ENCODE data around the gene CRMP1. TPM values are rescaled to one million over a fixed set of nuclear protein-coding genes. Genes with fewer than 3 reads are reported as not detected.

Gene CRMP1
- total and polyA plus RNA-seq, 8 donors, result 1.2 to 21.4 (median 2.1) TPM; not detected in 1

DNA sequence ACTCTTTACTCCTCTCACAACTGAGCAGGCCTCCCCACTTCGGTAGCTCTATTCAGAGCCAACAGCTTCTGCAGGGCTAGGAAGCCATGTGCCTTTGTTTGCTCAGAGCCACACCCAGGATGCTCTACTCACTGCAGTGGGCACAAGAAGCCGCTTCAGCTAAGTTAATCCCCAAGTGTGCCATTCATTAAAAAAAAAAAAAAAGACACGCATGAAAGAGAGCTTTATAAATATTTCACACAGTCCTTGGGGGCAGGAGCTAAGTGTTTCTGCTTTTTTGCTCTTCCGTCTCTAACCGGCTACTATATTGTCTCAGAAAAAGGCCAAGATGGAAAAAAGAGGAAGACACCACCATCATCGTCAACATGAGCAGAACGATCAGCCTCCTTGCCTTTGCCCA, 8.1 kb downstream of the CRMP1 start:
- Histone ChIP-seq H3K36me3 (no peaks in the 10 kb centered on the region), H3K27ac (no peak overlapping the region), H3K9me3 (no peaks in the 10 kb centered on the region), H3K27me3 (peaks cover 21 to 88% (median 33%) of the 10 kb centered on the region in 3 donors), H3K4me1 (peaks cover 13 to 22% (median 18%) of the 10 kb centered on the region in 4 donors), H3K4me3 (no peak overlapping the region)
- intact Hi-C loops (cut with DNase I; ENCODE audit: low total_unique reads), result no loop called here
- WGBS, 5 donors, result 65 to 74% (median 70%) methylated on average over 7 of the region's 7 CpGs
- no peak for DNase-seq
- TF ChIP-seq POLR2A (IDR thresholded peaks at IDR 0.05) (no peak), POLR2AphosphoS5 (IDR thresholded peaks at IDR 0.05) (no peak), EP300 (IDR thresholded peaks at IDR 0.05) (no peak)
- TF ChIP-seq, protein P1, sequence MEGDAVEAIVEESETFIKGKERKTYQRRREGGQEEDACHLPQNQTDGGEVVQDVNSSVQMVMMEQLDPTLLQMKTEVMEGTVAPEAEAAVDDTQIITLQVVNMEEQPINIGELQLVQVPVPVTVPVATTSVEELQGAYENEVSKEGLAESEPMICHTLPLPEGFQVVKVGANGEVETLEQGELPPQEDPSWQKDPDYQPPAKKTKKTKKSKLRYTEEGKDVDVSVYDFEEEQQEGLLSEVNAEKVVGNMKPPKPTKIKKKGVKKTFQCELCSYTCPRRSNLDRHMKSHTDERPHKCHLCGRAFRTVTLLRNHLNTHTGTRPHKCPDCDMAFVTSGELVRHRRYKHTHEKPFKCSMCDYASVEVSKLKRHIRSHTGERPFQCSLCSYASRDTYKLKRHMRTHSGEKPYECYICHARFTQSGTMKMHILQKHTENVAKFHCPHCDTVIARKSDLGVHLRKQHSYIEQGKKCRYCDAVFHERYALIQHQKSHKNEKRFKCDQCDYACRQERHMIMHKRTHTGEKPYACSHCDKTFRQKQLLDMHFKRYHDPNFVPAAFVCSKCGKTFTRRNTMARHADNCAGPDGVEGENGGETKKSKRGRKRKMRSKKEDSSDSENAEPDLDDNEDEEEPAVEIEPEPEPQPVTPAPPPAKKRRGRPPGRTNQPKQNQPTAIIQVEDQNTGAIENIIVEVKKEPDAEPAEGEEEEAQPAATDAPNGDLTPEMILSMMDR (IDR thresholded peaks at IDR 0.05), result no peak

DNA sequence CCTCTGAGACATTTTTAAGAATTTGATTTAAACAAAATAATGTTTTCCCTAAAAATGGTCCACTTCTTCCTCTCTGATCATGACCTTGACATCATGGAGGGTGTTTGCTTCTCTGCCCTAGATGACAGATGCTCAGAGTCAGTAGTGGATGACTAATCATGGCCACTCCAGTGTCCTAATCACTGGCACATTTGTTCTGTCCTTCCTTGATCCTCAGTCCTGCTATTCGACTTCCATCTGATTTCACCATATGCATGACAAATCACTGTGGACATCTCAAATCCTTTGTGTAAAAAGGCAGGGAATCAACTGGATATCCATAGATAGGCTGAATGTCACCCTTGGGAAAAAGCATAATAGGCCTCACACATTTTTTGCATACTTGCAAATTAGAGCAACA, 9.0 kb downstream of the CRMP1 start:
- Histone ChIP-seq H3K27me3 (peaks cover 14 to 86% (median 24%) of the 10 kb centered on the region in 3 donors), H3K27ac (no peak overlapping the region), H3K9me3 (no peaks in the 10 kb centered on the region), H3K4me1 (peaks cover 12 to 19% (median 17%) of the 10 kb centered on the region in 4 donors), H3K36me3 (no peaks in the 10 kb centered on the region), H3K4me3 (no peak overlapping the region)
- 62 to 80% (median 71%) methylated on average over 1 of the region's 1 CpG for WGBS, 5 donors
- TF ChIP-seq EP300 (IDR thresholded peaks at IDR 0.05), result no peak
- TF ChIP-seq POLR2A (IDR thresholded peaks at IDR 0.05), result no peak
- TF ChIP-seq, protein P1 (IDR thresholded peaks at IDR 0.05), result no peak
- no peak for TF ChIP-seq POLR2AphosphoS5 (IDR thresholded peaks at IDR 0.05)
- DNase-seq, result no peak
- intact Hi-C loops (cut with DNase I; ENCODE audit: low total_unique reads), result no loop called here

DNA sequence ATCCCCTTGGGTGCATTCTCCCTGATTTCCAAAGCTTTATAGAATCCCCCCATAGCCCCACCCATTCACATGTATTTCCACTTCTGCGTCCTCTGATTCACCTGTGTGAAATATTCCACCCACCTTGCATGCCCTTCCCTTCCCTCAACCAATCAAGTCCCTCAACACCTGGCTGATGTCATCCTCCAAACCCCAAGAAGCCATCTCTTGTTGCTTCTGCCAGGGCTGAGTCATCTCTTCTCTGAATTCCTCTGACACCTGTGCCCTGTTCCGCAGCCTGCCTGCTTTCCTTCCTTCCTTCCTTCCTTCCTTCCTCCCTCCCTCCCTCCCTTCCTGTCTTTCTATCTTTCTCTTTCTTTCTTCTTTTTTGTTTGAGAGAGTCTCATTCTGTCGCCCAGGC, 9.9 kb downstream of the CRMP1 start:
- peaks cover 10 to 78% (median 15%) of the 10 kb centered on the region in 3 donors for H3K27me3 ChIP-seq

DNA sequence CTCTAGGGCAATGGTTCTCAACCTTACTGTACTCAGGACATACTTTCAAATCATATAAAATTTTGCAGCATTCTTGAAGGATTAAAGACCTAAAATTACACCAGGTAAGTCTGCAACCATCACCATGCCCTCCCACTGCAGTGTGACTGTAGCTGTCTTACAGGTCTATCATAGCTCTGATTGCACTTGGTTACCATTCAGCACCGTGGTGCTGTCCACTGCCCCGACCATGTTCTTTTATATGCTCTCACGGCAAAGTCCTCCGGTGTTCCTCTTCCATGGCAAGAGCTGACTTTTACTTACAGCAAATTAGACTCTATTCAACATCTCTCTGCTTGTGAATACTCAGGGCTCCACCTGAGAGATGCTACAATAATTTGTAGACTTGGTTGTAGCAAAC, 11.5 kb downstream of the CRMP1 start:
- no peaks in the 10 kb centered on the region for H3K36me3 ChIP-seq
- WGBS, 5 donors, result 14 to 30% (median 23%) methylated on average over 4 of the region's 4 CpGs
- no peak for DNase-seq
- H3K27ac ChIP-seq, result no peak overlapping the region
- peaks cover 0 to 76% (median 0%) of the 10 kb centered on the region in 3 donors for H3K27me3 ChIP-seq
- peaks cover 0 to 6% (median 0%) of the 10 kb centered on the region in 4 donors for H3K9me3 ChIP-seq
- no peaks in the 10 kb centered on the region for H3K4me1 ChIP-seq
- intact Hi-C loops (cut with DNase I; ENCODE audit: low total_unique reads), result no loop called here
- H3K4me3 ChIP-seq, result no peak overlapping the region
- no peak for TF ChIP-seq EP300 (IDR thresholded peaks at IDR 0.05)
- TF ChIP-seq, protein P1 (IDR thresholded peaks at IDR 0.05), result no peak
- TF ChIP-seq POLR2A (IDR thresholded peaks at IDR 0.05), result no peak
- no peak for TF ChIP-seq POLR2AphosphoS5 (IDR thresholded peaks at IDR 0.05)

More for the DNA sequence above, 9.9 kb downstream of the CRMP1 start:
- no peak for DNase-seq
- WGBS, 5 donors, result 75 to 86% (median 85%) methylated on average over 3 of the region's 3 CpGs
- Histone ChIP-seq H3K36me3 (no peaks in the 10 kb centered on the region), H3K9me3 (no peaks in the 10 kb centered on the region), H3K4me1 (peaks cover 5 to 10% (median 8%) of the 10 kb centered on the region in 4 donors), H3K4me3 (no peak overlapping the region), H3K27ac (no peak overlapping the region)
- TF ChIP-seq POLR2AphosphoS5 (IDR thresholded peaks at IDR 0.05) (no peak), POLR2A (IDR thresholded peaks at IDR 0.05) (no peak), EP300 (IDR thresholded peaks at IDR 0.05) (no peak)
- TF ChIP-seq, protein P1 (IDR thresholded peaks at IDR 0.05), result no peak
- intact Hi-C loops (cut with DNase I; ENCODE audit: low total_unique reads), result no loop called here

All from stomach (tissue), 9 donors.